Measurements from ENCODE around the gene PRKD2. TPM values are rescaled to one million over a fixed set of nuclear protein-coding genes. Genes with fewer than 3 reads are reported as not detected.
"Not testable (repeated sequence)": the region's sequence is repeated elsewhere in the genome, so short reads cannot be mapped to it uniquely, and the experiment has no call there.

Gene PRKD2
- 100 to 1,000 TPM in 1 of 2 experiments, 10 to 100 TPM in 1; 92.6 to 102 TPM for total RNA-seq
- polyA plus RNA-seq: 10 to 100 TPM; 28.6 to 79.7 (median 37.1) TPM
- total RNA-seq: 47.5 to 89.8 (median 57.3) reads per million in 6 experiments

DNA sequence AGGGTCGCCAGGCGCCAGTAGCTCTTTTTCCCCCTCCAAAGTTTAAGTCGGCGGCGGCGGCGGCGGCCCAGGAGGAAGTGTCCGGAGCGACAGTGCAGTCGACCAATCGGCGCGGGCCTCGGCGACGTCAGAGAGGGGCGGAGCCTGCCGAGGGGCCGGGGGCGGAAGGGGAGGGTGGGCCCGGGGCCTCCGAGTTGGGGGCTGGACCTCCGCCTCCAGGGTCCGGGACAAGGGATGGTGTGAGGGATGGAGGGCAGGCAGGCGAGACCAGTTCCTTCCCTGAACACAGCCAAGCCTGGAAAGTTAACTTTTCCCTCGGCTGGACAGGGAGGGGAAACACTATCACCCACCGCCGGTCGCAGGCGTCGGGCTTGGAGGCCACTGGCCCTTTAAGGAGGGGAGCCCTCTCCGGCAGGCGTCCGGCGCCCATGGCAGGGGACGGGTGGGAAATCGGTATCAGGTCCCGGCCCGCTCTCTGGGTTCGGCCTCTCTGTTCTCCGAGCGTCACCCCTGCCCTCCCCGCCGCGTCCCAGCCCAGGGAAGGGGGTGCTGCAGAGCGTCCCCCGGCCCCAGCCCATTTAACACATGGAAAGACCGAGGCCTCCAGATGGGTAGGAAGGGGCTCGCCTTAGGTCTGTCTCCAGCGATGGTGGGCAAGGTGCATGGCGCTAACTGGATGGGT lies at the start of gene PRKD2:
Gene PRKD2, minus strand, starts transcription at position 81 of the 682 bp plus-strand sequence. CDS start 744 bp downstream, outside the sequence.
- Mint-ChIP-seq H3K4me3 (peak within 1 kb of the TSS; percentile 91 to 97 (median 94)), H3K27ac (peak within 1 kb of the TSS; percentile 96 to 99 (median 98)), H3K36me3 (peaks cover 0 to 22% (median 0%) of the 10 kb centered on the region in 3 donors), H3K4me1 (peaks cover 25 to 71% (median 58%) of the 10 kb centered on the region in 4 donors), H3K9me3 (no peaks in the 10 kb centered on the region), H3K27me3 (no peaks in the 10 kb centered on the region)
- DNase-seq (peak; percentile 71 to 91 (median 81)), ATAC-seq (peak; percentile 41 to 43)
- POLR2A ChIA-PET: interaction anchor here (0.9 to 5.2 kb wide), 2 partner anchors 10 to 13 kb away, joined by 3 to 43 read pairs; no protein-coding TSS in a partner anchor

DNA sequence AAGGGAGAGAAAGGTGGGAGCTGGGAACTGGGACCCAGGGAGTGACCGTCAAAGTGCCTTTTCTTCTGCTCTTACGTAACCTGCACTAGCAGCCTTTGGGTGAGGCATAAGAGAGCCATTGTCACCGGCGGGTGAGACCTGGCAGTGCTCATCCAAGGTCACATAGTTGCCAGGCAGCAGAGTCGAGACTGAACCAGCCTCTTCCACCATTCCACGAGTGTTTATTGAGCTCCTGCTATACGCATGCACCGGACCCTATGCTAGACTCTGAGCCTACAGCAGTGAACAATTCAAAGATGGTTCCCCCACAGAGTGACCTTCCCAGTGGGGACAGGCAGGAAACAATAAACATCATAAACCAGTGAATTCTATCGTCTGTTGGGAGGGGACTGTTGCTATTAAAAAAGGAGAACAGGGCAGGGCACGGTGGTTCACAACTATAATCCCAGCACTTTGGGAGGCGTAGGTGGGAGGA lies 47.9 kb upstream of the PRKD2 start:
- POLR2A ChIA-PET: interaction anchor here (1.0 kb wide), 1 partner anchor 20 kb away, joined by 4 read pairs; no protein-coding TSS in a partner anchor
- Mint-ChIP-seq H3K4me1 (peaks cover 4 to 8% (median 5%) of the 10 kb centered on the region in 4 donors), H3K27me3 (no peaks in the 10 kb centered on the region), H3K36me3 (no peaks in the 10 kb centered on the region), H3K27ac (peak overlapping the region in 2 of 10 donors; percentile 13 to 14), H3K4me3 (no peak overlapping the region), H3K9me3 (no peaks in the 10 kb centered on the region)
- DNase-seq: no peak
- no peak for ATAC-seq

DNA sequence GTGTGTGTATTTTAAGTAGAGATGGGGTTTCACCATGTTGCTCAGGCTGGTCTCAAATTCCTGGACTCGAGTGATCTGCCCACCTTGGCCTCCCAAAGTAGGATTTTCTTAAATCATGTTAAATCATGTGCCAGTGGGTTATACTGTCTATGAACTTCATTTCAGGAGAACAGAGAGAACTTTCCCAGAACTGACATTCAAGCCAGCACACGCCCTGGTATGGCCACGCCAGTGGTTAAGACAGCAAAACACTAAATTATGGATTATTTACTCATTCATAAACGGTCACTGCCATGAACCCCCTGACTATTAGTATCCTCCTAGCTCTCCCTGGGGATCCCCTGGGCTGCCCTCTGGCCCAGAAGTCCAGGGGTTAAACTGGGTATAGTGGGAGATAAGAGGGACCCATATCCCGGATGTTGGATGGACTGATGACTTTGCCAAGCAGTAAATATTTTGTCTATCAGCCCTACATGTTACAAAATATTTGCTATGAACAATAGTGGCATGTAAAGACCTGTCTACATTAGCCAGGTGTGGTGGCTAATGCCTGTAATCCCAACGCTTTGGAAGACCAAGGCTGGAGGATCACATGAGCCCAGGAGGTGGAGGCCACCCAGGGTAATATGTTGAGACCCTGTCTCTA lies 45.5 kb upstream of the PRKD2 start:
- Mint-ChIP-seq H3K4me1 (peaks cover 7 to 11% (median 7%) of the 10 kb centered on the region in 4 donors), H3K27me3 (no peaks in the 10 kb centered on the region), H3K4me3 (no peak overlapping the region), H3K9me3 (no peaks in the 10 kb centered on the region), H3K27ac (no peak overlapping the region), H3K36me3 (no peaks in the 10 kb centered on the region)
- POLR2A ChIA-PET: no interaction called here
- ATAC-seq (no peak), DNase-seq (no peak)

GRCh38 chr19:46761418-46761831 lies 44.5 kb upstream of the PRKD2 start:
- H3K4me1 Mint-ChIP-seq: peaks cover 3 to 7% (median 4%) of the 10 kb centered on the region in 4 donors
- ATAC-seq (no peak), DNase-seq (no peak)
- no peaks in the 10 kb centered on the region for H3K27me3 Mint-ChIP-seq
- POLR2A ChIA-PET: no interaction called here
- H3K4me3 Mint-ChIP-seq: no peak overlapping the region
- no peaks in the 10 kb centered on the region for H3K9me3 Mint-ChIP-seq
- H3K27ac Mint-ChIP-seq: no peak overlapping the region
- H3K36me3 Mint-ChIP-seq: peaks cover 0 to 3% (median 0%) of the 10 kb centered on the region in 3 donors

GRCh38 chr19:46760897-46761296 lies 44.0 kb upstream of the PRKD2 start:
- H3K4me3 Mint-ChIP-seq, H3K4me1 Mint-ChIP-seq, H3K9me3 Mint-ChIP-seq, POLR2A ChIA-PET, DNase-seq, H3K27me3 Mint-ChIP-seq, H3K27ac Mint-ChIP-seq, ATAC-seq, H3K36me3 Mint-ChIP-seq: not testable (repeated sequence)

GRCh38 chr19:46760363-46760762 lies 43.4 kb upstream of the PRKD2 start:
- POLR2A ChIA-PET: no interaction called here
- Mint-ChIP-seq H3K4me1 (peaks cover 3 to 7% (median 3%) of the 10 kb centered on the region in 4 donors), H3K36me3 (peaks cover 0 to 5% (median 0%) of the 10 kb centered on the region in 3 donors), H3K9me3 (no peaks in the 10 kb centered on the region), H3K4me3 (no peak overlapping the region), H3K27ac (no peak overlapping the region), H3K27me3 (no peaks in the 10 kb centered on the region)
- DNase-seq (no peak), ATAC-seq (no peak)

DNA sequence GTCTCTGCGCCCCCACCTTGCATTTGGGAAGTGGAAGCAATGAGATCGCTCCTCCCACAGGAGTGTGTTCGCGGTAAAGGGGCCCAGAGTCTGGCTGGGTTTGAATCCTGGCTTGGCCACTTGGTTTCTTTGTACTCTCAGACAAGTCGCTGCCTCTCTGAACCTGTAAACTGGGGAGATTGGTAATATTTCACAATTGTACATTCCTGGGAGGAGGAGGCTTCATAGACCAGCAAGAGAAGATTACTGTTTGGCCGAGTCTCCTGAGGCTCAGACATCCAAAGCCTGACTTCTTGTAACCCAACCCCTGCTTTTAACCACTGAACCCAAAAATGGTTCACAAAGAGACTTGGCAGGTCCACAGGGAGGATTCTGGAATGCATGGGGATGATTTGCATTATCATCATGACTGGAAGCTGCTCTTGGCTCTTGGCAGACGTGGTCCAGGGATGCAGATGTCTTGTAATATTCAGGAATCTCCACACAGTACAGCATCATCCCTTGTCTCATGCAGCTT lies 43.0 kb upstream of the PRKD2 start:
- Mint-ChIP-seq H3K4me1 (peaks cover 2 to 7% (median 4%) of the 10 kb centered on the region in 4 donors), H3K27me3 (no peaks in the 10 kb centered on the region), H3K4me3 (no peak overlapping the region), H3K9me3 (no peaks in the 10 kb centered on the region), H3K36me3 (peaks cover 0 to 7% (median 0%) of the 10 kb centered on the region in 3 donors), H3K27ac (peak overlapping the region in 1 of 10 donors; percentile 40)
- DNase-seq (no peak), ATAC-seq (no peak)
- POLR2A ChIA-PET: no interaction called here

DNA sequence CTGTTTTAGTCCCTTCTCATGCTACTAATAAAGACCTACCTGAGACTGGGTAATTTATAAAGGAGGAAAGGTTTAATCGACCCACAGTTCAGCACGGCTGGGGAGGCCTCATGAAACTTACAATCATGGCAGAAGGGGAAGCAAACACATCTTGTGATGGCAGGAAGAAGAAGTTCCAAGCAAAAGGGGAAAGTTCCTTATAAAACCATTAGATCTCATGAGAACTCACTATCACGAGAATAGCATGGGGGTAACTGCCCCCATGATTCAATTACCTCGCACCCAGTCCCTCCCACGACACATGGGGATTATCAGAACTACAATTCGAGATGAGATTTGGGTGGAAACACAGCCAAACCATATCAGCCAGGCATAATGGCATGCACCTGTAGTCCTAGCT lies 42.3 kb upstream of the PRKD2 start:
- Mint-ChIP-seq H3K27me3 (no peaks in the 10 kb centered on the region), H3K4me1 (peaks cover 2 to 7% (median 4%) of the 10 kb centered on the region in 4 donors), H3K9me3 (no peaks in the 10 kb centered on the region), H3K4me3 (no peak overlapping the region), H3K36me3 (peaks cover 0 to 7% (median 0%) of the 10 kb centered on the region in 3 donors), H3K27ac (peak overlapping the region in 1 of 10 donors; percentile 56)
- DNase-seq: no peak
- ATAC-seq: no peak
- POLR2A ChIA-PET: no interaction called here

DNA sequence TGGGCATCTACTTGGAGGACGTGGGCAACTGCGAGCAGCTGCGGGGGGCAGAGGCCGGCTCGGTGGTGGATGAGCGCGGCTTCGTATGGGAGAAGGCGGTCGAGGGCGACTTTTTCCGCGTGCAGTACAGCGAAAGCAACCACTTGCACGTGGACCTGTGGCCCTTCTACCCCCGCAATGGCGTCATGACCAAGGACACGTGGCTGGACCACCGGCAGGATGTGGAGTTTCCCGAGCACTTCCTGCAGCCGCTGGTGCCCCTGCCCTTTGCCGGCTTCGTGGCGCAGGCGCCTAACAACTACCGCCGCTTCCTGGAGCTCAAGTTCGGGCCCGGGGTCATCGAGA lies 39.6 kb upstream of the PRKD2 start:
- Mint-ChIP-seq H3K36me3 (peaks cover 0 to 17% (median 0%) of the 10 kb centered on the region in 3 donors), H3K4me3 (no peak overlapping the region), H3K27me3 (no peaks in the 10 kb centered on the region), H3K4me1 (peaks cover 7 to 14% (median 11%) of the 10 kb centered on the region in 4 donors), H3K9me3 (no peaks in the 10 kb centered on the region), H3K27ac (no peak overlapping the region)
- POLR2A ChIA-PET: interaction anchor here (1.1 to 1.9 kb wide), 3 partner anchors 65 to 88 kb away, joined by 3 to 4 read pairs (median 3); no protein-coding TSS in a partner anchor
- ATAC-seq (no peak), DNase-seq (no peak)

DNA sequence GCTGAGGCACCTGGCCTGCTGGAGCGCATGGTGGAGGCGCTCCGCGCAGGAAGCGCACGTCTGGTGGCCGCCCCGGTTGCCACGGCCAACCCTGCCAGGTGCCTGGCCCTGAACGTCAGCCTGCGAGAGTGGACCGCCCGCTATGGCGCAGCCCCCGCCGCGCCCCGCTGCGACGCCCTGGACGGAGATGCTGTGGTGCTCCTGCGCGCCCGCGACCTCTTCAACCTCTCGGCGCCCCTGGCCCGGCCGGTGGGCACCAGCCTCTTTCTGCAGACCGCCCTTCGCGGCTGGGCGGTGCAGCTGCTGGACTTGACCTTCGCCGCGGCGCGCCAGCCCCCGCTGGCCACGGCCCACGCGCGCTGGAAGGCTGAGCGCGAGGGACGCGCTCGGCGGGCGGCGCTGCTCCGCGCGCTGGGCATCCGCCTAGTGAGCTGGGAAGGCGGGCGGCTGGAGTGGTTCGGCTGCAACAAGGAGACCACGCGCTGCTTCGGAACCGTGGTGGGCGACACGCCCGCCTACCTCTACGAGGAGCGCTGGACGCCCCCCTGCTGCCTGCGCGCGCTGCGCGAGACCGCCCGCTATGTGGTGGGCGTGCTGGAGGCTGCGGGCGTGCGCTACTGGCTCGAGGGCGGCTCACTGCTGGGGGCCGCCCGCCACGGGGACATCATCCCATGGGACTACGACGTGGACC lies 39.1 kb upstream of the PRKD2 start:
- Mint-ChIP-seq H3K4me3 (no peak overlapping the region), H3K9me3 (no peaks in the 10 kb centered on the region), H3K27me3 (no peaks in the 10 kb centered on the region), H3K4me1 (peaks cover 7 to 14% (median 11%) of the 10 kb centered on the region in 4 donors), H3K36me3 (peaks cover 0 to 17% (median 0%) of the 10 kb centered on the region in 3 donors), H3K27ac (no peak overlapping the region)
- ATAC-seq: no peak
- POLR2A ChIA-PET: interaction anchor here (1.1 to 1.2 kb wide), 2 partner anchors 84 to 89 kb away, joined by 3 read pairs; no protein-coding TSS in a partner anchor
- DNase-seq: no peak

DNA sequence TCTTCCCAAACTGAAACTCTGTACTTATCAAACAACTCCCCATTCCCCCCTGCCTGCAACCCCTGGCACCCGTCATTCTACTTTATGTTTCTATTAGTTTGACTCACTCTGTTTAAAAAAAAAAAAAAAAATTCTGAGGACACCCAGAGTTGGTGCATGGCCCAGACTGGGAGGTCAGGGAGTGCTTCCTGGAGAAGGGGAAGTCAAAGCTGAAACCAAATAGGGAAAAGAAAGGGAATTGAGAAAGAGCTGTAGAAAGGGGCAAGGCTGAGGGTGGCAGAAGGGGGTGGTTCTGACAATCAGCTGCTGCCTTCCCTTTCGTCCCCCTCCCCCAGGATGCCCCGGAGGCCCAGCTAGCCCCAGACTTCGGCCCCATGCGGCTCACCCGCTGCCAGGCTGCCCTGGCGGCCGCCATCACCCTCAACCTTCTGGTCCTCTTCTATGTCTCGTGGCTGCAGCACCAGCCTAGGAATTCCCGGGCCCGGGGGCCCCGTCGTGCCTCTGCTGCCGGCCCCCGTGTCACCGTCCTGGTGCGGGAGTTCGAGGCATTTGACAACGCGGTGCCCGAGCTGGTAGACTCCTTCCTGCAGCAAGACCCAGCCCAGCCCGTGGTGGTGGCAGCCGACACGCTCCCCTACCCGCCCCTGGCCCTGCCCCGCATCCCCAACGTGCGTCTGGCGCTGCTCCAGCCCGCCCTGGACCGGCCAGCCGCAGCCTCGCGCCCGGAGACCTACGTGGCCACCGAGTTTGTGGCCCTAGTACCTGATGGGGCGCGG lies 38.4 kb upstream of the PRKD2 start:
- no peaks in the 10 kb centered on the region for H3K9me3 Mint-ChIP-seq
- peaks cover 9 to 14% (median 11%) of the 10 kb centered on the region in 4 donors for H3K4me1 Mint-ChIP-seq
- DNase-seq: no peak
- ATAC-seq: no peak
- POLR2A ChIA-PET: interaction anchor here (0.7 to 1.1 kb wide), 2 partner anchors 85 to 88 kb away, joined by 3 read pairs; no protein-coding TSS in a partner anchor
- H3K27me3 Mint-ChIP-seq: no peaks in the 10 kb centered on the region
- H3K36me3 Mint-ChIP-seq: peaks cover 0 to 23% (median 0%) of the 10 kb centered on the region in 3 donors
- H3K27ac Mint-ChIP-seq: no peak overlapping the region
- no peak overlapping the region for H3K4me3 Mint-ChIP-seq

Measured in naive thymus-derived CD8-positive, alpha-beta T cell (primary cell).